GM19397 (cell line): ENCODE results near the gene CPN2.

Source experiments
- ATAC-seq: cut with Tn5 transposase; IDR thresholded peaks from one replicate; pipeline ENCODE4 v1.9.1; 2021; ENCODE audit warnings: mild to moderate bottlenecking, moderate library complexity; ENCODE audit not compliant: unreplicated experiment

The CPN2 gene

GRCh38 chr3:194351080-194351672, at the start of gene CPN2:
Gene CPN2, minus strand, starts transcription at chr3:194351328. Its CDS starts 8,626 bp downstream, at chr3:194342702.
- no peak for ATAC-seq

- ATAC-seq, result no peak
These were observed 48.8 kb upstream of the CPN2 start for GRCh38 chr3:194399874-194400411.

- no peak for ATAC-seq
These were observed 48.0 kb upstream of the CPN2 start, which contains the start of gene GP5 for GRCh38 chr3:194399166-194399565. Gene GP5, minus strand, starts transcription at chr3:194399266. Its CDS starts 984 bp downstream, at chr3:194398282.

GRCh38 chr3:194397757-194398312, 46.7 kb upstream of the CPN2 start:
- no peak for ATAC-seq

GRCh38 chr3:194396859-194397756, 46.0 kb upstream of the CPN2 start:
- ATAC-seq, result no peak

GRCh38 chr3:194396539-194396858, 45.4 kb upstream of the CPN2 start:
- ATAC-seq, result no peak

- ATAC-seq, result no peak
These were observed 44.8 kb upstream of the CPN2 start for GRCh38 chr3:194395778-194396538.

GRCh38 chr3:194395212-194395611, 44.1 kb upstream of the CPN2 start:
- no peak for ATAC-seq

- ATAC-seq, result no peak
These were observed 41.4 kb upstream of the CPN2 start for GRCh38 chr3:194392576-194392975.

GRCh38 chr3:194390835-194391234, 39.7 kb upstream of the CPN2 start:
- ATAC-seq, result no peak

GRCh38 chr3:194389269-194389668, 38.1 kb upstream of the CPN2 start:
- no peak for ATAC-seq

- ATAC-seq, result no peak
These were observed 36.8 kb upstream of the CPN2 start for GRCh38 chr3:194387926-194388418.

- ATAC-seq, result no peak
These were observed 36.1 kb upstream of the CPN2 start for GRCh38 chr3:194387276-194387675.

- ATAC-seq, result no peak
These were observed 35.5 kb upstream of the CPN2 start for GRCh38 chr3:194386648-194387047.

- ATAC-seq, result no peak
These were observed 34.9 kb upstream of the CPN2 start for GRCh38 chr3:194386066-194386465.

GRCh38 chr3:194384569-194385001, 33.5 kb upstream of the CPN2 start:
- ATAC-seq, result no peak

GRCh38 chr3:194384156-194384555, 33.0 kb upstream of the CPN2 start:
- ATAC-seq, result no peak

GRCh38 chr3:194383276-194383940, 32.3 kb upstream of the CPN2 start:
- ATAC-seq, result no peak

- ATAC-seq, result no peak
These were observed 31.7 kb upstream of the CPN2 start for GRCh38 chr3:194382892-194383223.

- ATAC-seq, result no peak
These were observed 31.2 kb upstream of the CPN2 start for GRCh38 chr3:194382196-194382891.
